Measurements from ENCODE around the gene C19orf67.

DNA sequence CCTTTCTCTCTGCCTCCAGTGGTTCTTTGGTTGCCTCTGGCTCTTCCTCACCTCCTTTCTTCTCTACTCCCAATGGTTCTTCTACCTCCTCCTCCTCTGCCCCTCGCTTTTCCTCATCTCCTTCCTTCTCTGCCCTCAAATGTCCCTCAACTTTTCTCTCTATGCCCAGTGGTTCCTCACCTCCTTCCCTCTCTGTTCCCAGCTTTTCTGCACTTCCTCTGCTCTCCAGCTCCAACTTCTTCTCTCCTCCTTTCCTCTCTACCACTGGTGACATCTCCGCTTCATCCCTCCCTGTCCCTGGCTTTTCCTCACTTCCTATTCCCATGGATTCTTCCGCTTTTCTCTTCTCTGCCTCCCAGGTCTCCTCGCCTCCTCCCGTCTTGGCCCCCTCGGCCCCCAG lies 31.5 kb downstream of the C19orf67 start:
- TF ChIP-seq POLR2A (IDR thresholded peaks at IDR 0.05; ENCODE audit: low read length) (no peak), GATA1 (IDR thresholded peaks at IDR 0.05; ENCODE audit: low read depth, low read length) (no peak)

All from erythroblast (primary cell).